CD14-positive monocyte (primary cell): ENCODE measurements around the gene SLC1A1. TPM values are rescaled to one million over a fixed set of nuclear protein-coding genes. Genes with fewer than 3 reads are reported as not detected.

Experiments used
- DNase-seq, 3 donors: peaks; one replicate each; pipeline ENCODE4 v3.0.0-alpha.2; 2011 to 2022
- H2AFZ ChIP-seq: 2 replicates; pipeline ENCODE4 v1.6.0; 2012; ENCODE audit warnings: mild to moderate bottlenecking, low read depth, low read length, inconsistent platforms; ENCODE audit not compliant: insufficient read depth, poor library complexity, severe bottlenecking
- H3K27ac ChIP-seq, 2 donors: 1 replicate in 1 of 2; 2 replicates in 1 of 2; pipeline ENCODE4 v1.5.1; 2012 to 2013; ENCODE audit warnings: low read length in 2 of 2, control low read depth in 1 of 2, inconsistent platforms in 1 of 2, low read depth in 1 of 2, mild to moderate bottlenecking in 1 of 2
- H3K27me3 ChIP-seq, 2 donors: one replicate each; pipeline versions ENCODE4 v1.6.0 to v1.6.1; 2011 to 2013; ENCODE audit warnings: low read length in 2 of 2; ENCODE audit not compliant: control insufficient read depth in 2 of 2, insufficient read depth in 2 of 2
- H3K36me3 ChIP-seq, 2 donors: replicated peaks in 1 of 2; 1 replicate in 1 of 2; 2 replicates in 1 of 2; pipeline versions ENCODE4 v1.5.1 to v1.6.1; 2012 to 2013; ENCODE audit warnings: low read length in 2 of 2, control low read depth in 1 of 2, inconsistent platforms in 1 of 2, mild to moderate bottlenecking in 1 of 2; ENCODE audit not compliant: insufficient read depth in 2 of 2, control insufficient read depth in 1 of 2
- H3K4me1 ChIP-seq, 2 donors: 1 replicate in 1 of 2; 2 replicates in 1 of 2; pipeline versions ENCODE4 v1.5.1 to v1.6.1; 2012 to 2013; ENCODE audit warnings: low read length in 2 of 2, control low read depth in 1 of 2, inconsistent platforms in 1 of 2, mild to moderate bottlenecking in 1 of 2, moderate library complexity in 1 of 2; ENCODE audit not compliant: insufficient read depth in 2 of 2, control insufficient read depth in 1 of 2
- H3K4me2 ChIP-seq: replicated peaks from 2 replicates; pipeline ENCODE3; 2012; ENCODE audit warnings: low read length, moderate library complexity, mild to moderate bottlenecking; ENCODE audit not compliant: poor library complexity, severe bottlenecking; ENCODE audit errors: extremely low read depth
- H3K4me3 ChIP-seq, 3 experiments: fragments of 200-600 bp in 1 of 3; sonication (generic) in 1 of 3; replicated peaks in 1 of 3; 1 replicate in 2 of 3; 2 replicates in 1 of 3; pipeline ENCODE4 v1.5.1; 2011 to 2013; ENCODE audit warnings: low read length in 3 of 3, mild to moderate bottlenecking in 3 of 3, control low read depth in 2 of 3, low read depth in 2 of 3, inconsistent platforms in 1 of 3, moderate library complexity in 1 of 3
- H3K79me2 ChIP-seq: 2 replicates; pipeline ENCODE4 v1.6.0; 2012; ENCODE audit warnings: mild to moderate bottlenecking, control low read depth, inconsistent platforms, low read length, moderate library complexity; ENCODE audit not compliant: insufficient read depth
- H3K9ac ChIP-seq: 2 replicates; pipeline ENCODE4 v1.6.0; 2017; ENCODE audit warnings: low read length, mild to moderate bottlenecking; ENCODE audit not compliant: insufficient read depth, poor library complexity, severe bottlenecking
- H3K9me3 ChIP-seq, 2 donors: replicated peaks in 1 of 2; 1 replicate in 1 of 2; 2 replicates in 1 of 2; pipeline versions ENCODE4 v1.5.1 to v1.6.1; 2012 to 2013; ENCODE audit warnings: low read length in 2 of 2, control low read depth in 1 of 2; ENCODE audit not compliant: control insufficient read depth in 1 of 2, insufficient read depth in 1 of 2
- H4K20me1 ChIP-seq: 2 replicates; pipeline ENCODE4 v1.6.0; 2012; ENCODE audit warnings: mild to moderate bottlenecking, low read length, control low read depth, moderate library complexity; ENCODE audit not compliant: insufficient read depth
- H3K27ac Mint-ChIP-seq, 7 donors: one replicate each; pipeline ENCODE4 v1.8.0; 2020; ENCODE audit warnings: mild to moderate bottlenecking in 7 of 7, mixed read lengths in 7 of 7, moderate library complexity in 6 of 7, inconsistent platforms in 2 of 7
- H3K27me3 Mint-ChIP-seq, 3 donors: one replicate each; pipeline ENCODE4 v1.8.0; 2021 to 2022; ENCODE audit warnings: low read depth in 3 of 3, mild to moderate bottlenecking in 3 of 3, mixed read lengths in 3 of 3, moderate library complexity in 3 of 3, inconsistent platforms in 1 of 3
- H3K36me3 Mint-ChIP-seq, 2 donors: one replicate each; pipeline ENCODE4 v1.8.0; 2020; ENCODE audit warnings: mixed read lengths in 2 of 2, inconsistent platforms in 1 of 2, mild to moderate bottlenecking in 1 of 2
- H3K4me1 Mint-ChIP-seq: one replicate; pipeline ENCODE4 v1.8.0; 2020; ENCODE audit warnings: mild to moderate bottlenecking, mixed read lengths
- H3K4me3 Mint-ChIP-seq, 2 donors: one replicate each; pipeline ENCODE4 v1.8.0; 2020; ENCODE audit warnings: mild to moderate bottlenecking in 2 of 2, mixed read lengths in 2 of 2, moderate library complexity in 1 of 2
- H3K9me3 Mint-ChIP-seq, 7 donors: one replicate each; pipeline ENCODE4 v1.8.0; 2020 to 2022; ENCODE audit warnings: mixed read lengths in 7 of 7, mild to moderate bottlenecking in 6 of 7, moderate library complexity in 6 of 7, inconsistent platforms in 2 of 7
- WGBS: methylation state at CpG from one replicate; pipeline ENCODE4 v1.1.5; 2013; ENCODE audit warnings: missing lambda C conversion rate; ENCODE audit not compliant: insufficient coverage; 5-methylcytosine and 5-hydroxymethylcytosine counted together
- intact Hi-C, 2 donors: fragments of 100-400 bp; cut with micrococcal nuclease; formaldehyde crosslinking; loops; one replicate each; pipeline versions ENCODE4 v1.15.0 to v1.15.1; 2023
- polyA plus RNA-seq, 3 donors: library from polyadenylated mRNA; depleted of rRNA in 1 of 3; unstranded in 2 of 3; stranded (reverse) in 1 of 3; fragments of 300-500 nt in 2 of 3; fragments of >200 nt in 1 of 3; fragmentation: Illumina TruSeq in 2 of 3; gene quantifications; 1 replicate in 2 of 3; 2 replicates in 1 of 3; pipeline ENCODE4 v1.2.3, GENCODE V29; 2012 to 2021
- TF ChIP-seq, protein P1 (sequence below): fragments of 200-600 bp; IDR thresholded peaks from one replicate; pipeline ENCODE4 v1.8.0; 2022; ENCODE audit warnings: antibody characterized with exemption, mild to moderate bottlenecking

SLC1A1 gene
- polyA plus RNA-seq, 3 donors = not detected

GRCh38 chr9:4579001-4579400, 88.7 kb downstream of the SLC1A1 start:
- H3K27ac Mint-ChIP-seq = no peak overlapping the region
- Histone ChIP-seq H3K27me3 (no peaks in the 10 kb centered on the region), H2AFZ (no peak overlapping the region), H3K4me1 (no peaks in the 10 kb centered on the region), H4K20me1 (no peaks in the 10 kb centered on the region), H3K9me3 (no peaks in the 10 kb centered on the region), H3K36me3 (no peaks in the 10 kb centered on the region), H3K4me3 (no peak overlapping the region), H3K9ac (no peak overlapping the region), H3K79me2 (no peaks in the 10 kb centered on the region), H3K27ac (no peak overlapping the region), H3K4me2 (no peak overlapping the region)
- peaks cover 3 to 9% (median 5%) of the 10 kb centered on the region in 3 donors for H3K27me3 Mint-ChIP-seq
- no CpG with 5 or more reads among the region's 2 CpGs for WGBS
- intact Hi-C loops = no loop called here
- H3K4me1 Mint-ChIP-seq = no peaks in the 10 kb centered on the region
- DNase-seq = no peak
- peaks cover 0 to 4% (median 0%) of the 10 kb centered on the region in 7 donors for H3K9me3 Mint-ChIP-seq
- H3K4me3 Mint-ChIP-seq = no peak overlapping the region
- TF ChIP-seq, protein P1, sequence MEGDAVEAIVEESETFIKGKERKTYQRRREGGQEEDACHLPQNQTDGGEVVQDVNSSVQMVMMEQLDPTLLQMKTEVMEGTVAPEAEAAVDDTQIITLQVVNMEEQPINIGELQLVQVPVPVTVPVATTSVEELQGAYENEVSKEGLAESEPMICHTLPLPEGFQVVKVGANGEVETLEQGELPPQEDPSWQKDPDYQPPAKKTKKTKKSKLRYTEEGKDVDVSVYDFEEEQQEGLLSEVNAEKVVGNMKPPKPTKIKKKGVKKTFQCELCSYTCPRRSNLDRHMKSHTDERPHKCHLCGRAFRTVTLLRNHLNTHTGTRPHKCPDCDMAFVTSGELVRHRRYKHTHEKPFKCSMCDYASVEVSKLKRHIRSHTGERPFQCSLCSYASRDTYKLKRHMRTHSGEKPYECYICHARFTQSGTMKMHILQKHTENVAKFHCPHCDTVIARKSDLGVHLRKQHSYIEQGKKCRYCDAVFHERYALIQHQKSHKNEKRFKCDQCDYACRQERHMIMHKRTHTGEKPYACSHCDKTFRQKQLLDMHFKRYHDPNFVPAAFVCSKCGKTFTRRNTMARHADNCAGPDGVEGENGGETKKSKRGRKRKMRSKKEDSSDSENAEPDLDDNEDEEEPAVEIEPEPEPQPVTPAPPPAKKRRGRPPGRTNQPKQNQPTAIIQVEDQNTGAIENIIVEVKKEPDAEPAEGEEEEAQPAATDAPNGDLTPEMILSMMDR = no peak
- H3K36me3 Mint-ChIP-seq = no peaks in the 10 kb centered on the region

- Histone ChIP-seq H3K36me3 (no peaks in the 10 kb centered on the region), H3K9me3 (no peaks in the 10 kb centered on the region), H2AFZ (no peak overlapping the region), H3K4me1 (no peaks in the 10 kb centered on the region), H3K4me2 (no peak overlapping the region), H3K4me3 (no peak overlapping the region), H4K20me1 (no peaks in the 10 kb centered on the region), H3K27me3 (no peaks in the 10 kb centered on the region), H3K79me2 (no peaks in the 10 kb centered on the region), H3K27ac (no peak overlapping the region), H3K9ac (no peak overlapping the region)
- Mint-ChIP-seq H3K36me3 (no peaks in the 10 kb centered on the region), H3K4me1 (no peaks in the 10 kb centered on the region), H3K27ac (no peak overlapping the region), H3K9me3 (peaks cover 0 to 4% (median 0%) of the 10 kb centered on the region in 7 donors), H3K4me3 (no peak overlapping the region), H3K27me3 (peaks cover 3 to 5% (median 5%) of the 10 kb centered on the region in 3 donors)
- no peak for DNase-seq
- intact Hi-C loops = no loop called here
- no CpG with 5 or more reads among the region's 2 CpGs for WGBS
- TF ChIP-seq, protein P1 = no peak
Measured at GRCh38 chr9:4581035-4581760, 90.9 kb downstream of the SLC1A1 start.
